Prostate gland (tissue), 2 donors: ENCODE measurements around the gene DDX46. TPM values are rescaled to one million over a fixed set of nuclear protein-coding genes. Genes with fewer than 3 reads are reported as not detected.

ENCODE experiments used
- DNase-seq: peaks from one replicate; pipeline ENCODE4 v3.0.0-alpha.2; 2019; ENCODE audit warnings: low spot score
- H3K27ac ChIP-seq, 2 donors: fragments of 200-600 bp; sonication (generic); 2 replicates each; pipeline ENCODE4 v1.5.1; 2017 to 2019
- H3K27me3 ChIP-seq: fragments of 200-600 bp; sonication (generic); replicated peaks from 2 replicates; pipeline ENCODE4 v1.5.1; 2019; ENCODE audit not compliant: insufficient read depth
- H3K36me3 ChIP-seq, 2 donors: fragments of 200-600 bp; sonication (generic); 1 replicate in 1 of 2; 2 replicates in 1 of 2; pipeline versions ENCODE4 v1.5.1 to v1.8.1; 2017 to 2019
- H3K4me1 ChIP-seq: fragments of 200-600 bp; sonication (generic); replicated peaks from 2 replicates; pipeline ENCODE4 v1.5.1; 2019
- H3K4me3 ChIP-seq, 2 donors: fragments of 200-600 bp; sonication (generic); 2 replicates each; pipeline ENCODE4 v1.5.1; 2017 to 2019
- H3K9me3 ChIP-seq: fragments of 200-600 bp; sonication (generic); 2 replicates; pipeline ENCODE4 v1.5.1; 2017
- CTCF ChIP-seq, 4 experiments: fragments of 200-600 bp in 2 of 4; fragments of 450-650 bp in 2 of 4; sonication (generic) in 2 of 4; IDR thresholded peaks; 1 replicate in 3 of 4; 2 replicates in 1 of 4; pipeline ENCODE4 v1.5.1; 2016 to 2019; ENCODE audit warnings: antibody characterized with exemption in 4 of 4, mild to moderate bottlenecking in 2 of 4, moderate library complexity in 2 of 4
- POLR2A ChIP-seq: fragments of 450-650 bp; IDR thresholded peaks from one replicate; pipeline ENCODE4 v1.6.1; 2016; ENCODE audit warnings: antibody characterized with exemption, mild to moderate bottlenecking
- POLR2AphosphoS5 ChIP-seq: sonication (generic); formaldehyde crosslinking; IDR thresholded peaks from one replicate; pipeline ENCODE4 v1.6.1; 2017; ENCODE audit warnings: antibody characterized with exemption
- WGBS: methylation state at CpG from one replicate; pipeline ENCODE4 v1.1.5; 2018; 5-methylcytosine and 5-hydroxymethylcytosine counted together
- intact Hi-C: fragments of 100-400 bp; cut with DNase I; formaldehyde crosslinking; loops from one replicate; pipeline ENCODE4 v1.14.2; 2022
- total RNA-seq, 2 donors: library from RNA; depleted of rRNA; stranded (reverse); fragments of >200 nt; gene quantifications; one replicate each; pipeline ENCODE4 v1.1.0, GENCODE V29; 2016

DDX46 gene
- total RNA-seq, 2 donors from 2014 or later, result 25.9 to 28.2 TPM

GRCh38 chr5:134813827-134814226 is 55.2 kb downstream of the DDX46 start:
- TF ChIP-seq CTCF (IDR thresholded peaks at IDR 0.05), result no peak
- TF ChIP-seq POLR2AphosphoS5, result no peak
- TF ChIP-seq POLR2A, result no peak
- no peaks in the 10 kb centered on the region for H3K36me3 ChIP-seq
- no peak overlapping the region for H3K27ac ChIP-seq
- no peaks in the 10 kb centered on the region for H3K9me3 ChIP-seq
- intact Hi-C loops, result no loop called here
- H3K27me3 ChIP-seq, result no peaks in the 10 kb centered on the region
- DNase-seq, result no peak
- no peak overlapping the region for H3K4me3 ChIP-seq
- no peaks in the 10 kb centered on the region for H3K4me1 ChIP-seq

- no peak for TF ChIP-seq POLR2AphosphoS5
- TF ChIP-seq CTCF (IDR thresholded peaks at IDR 0.05), result no peak
- TF ChIP-seq POLR2A, result no peak
- DNase-seq, result no peak
- H3K36me3 ChIP-seq, result no peaks in the 10 kb centered on the region
- WGBS, result 85% methylated on average over 4 of the region's 4 CpGs
- no peaks in the 10 kb centered on the region for H3K4me1 ChIP-seq
- H3K27me3 ChIP-seq, result no peaks in the 10 kb centered on the region
- H3K27ac ChIP-seq, result no peak overlapping the region
- intact Hi-C loops, result no loop called here
- H3K4me3 ChIP-seq, result no peak overlapping the region
- H3K9me3 ChIP-seq, result no peaks in the 10 kb centered on the region
Observed at GRCh38 chr5:134817006-134817405, 58.4 kb downstream of the DDX46 start.

GRCh38 chr5:134818776-134819175 is 60.2 kb downstream of the DDX46 start:
- Histone ChIP-seq H3K36me3 (no peaks in the 10 kb centered on the region), H3K27ac (no peak overlapping the region), H3K9me3 (no peaks in the 10 kb centered on the region), H3K4me3 (no peak overlapping the region), H3K27me3 (no peaks in the 10 kb centered on the region), H3K4me1 (no peaks in the 10 kb centered on the region)
- intact Hi-C loops, result no loop called here
- TF ChIP-seq CTCF (IDR thresholded peaks at IDR 0.05), result no peak
- no peak for TF ChIP-seq POLR2A
- TF ChIP-seq POLR2AphosphoS5, result no peak
- DNase-seq, result no peak
- WGBS, result 81% methylated on average over 4 of the region's 4 CpGs

- Histone ChIP-seq H3K27me3 (no peaks in the 10 kb centered on the region), H3K4me3 (no peak overlapping the region), H3K9me3 (no peaks in the 10 kb centered on the region), H3K36me3 (no peaks in the 10 kb centered on the region), H3K27ac (no peak overlapping the region), H3K4me1 (no peaks in the 10 kb centered on the region)
- TF ChIP-seq CTCF (IDR thresholded peaks at IDR 0.05) (no peak), POLR2A (no peak), POLR2AphosphoS5 (no peak)
- intact Hi-C loops, result no loop called here
- DNase-seq, result no peak
- 90% methylated on average over 4 of the region's 4 CpGs for WGBS
Observed at GRCh38 chr5:134819407-134819963, 60.9 kb downstream of the DDX46 start.

GRCh38 chr5:134821841-134822240 is 63.3 kb downstream of the DDX46 start:
- H3K4me3 ChIP-seq, result no peak overlapping the region
- H3K27ac ChIP-seq, result no peak overlapping the region
- DNase-seq, result no peak
- no peaks in the 10 kb centered on the region for H3K4me1 ChIP-seq
- TF ChIP-seq CTCF (IDR thresholded peaks at IDR 0.05) (no peak), POLR2A (no peak), POLR2AphosphoS5 (no peak)
- 94% methylated on average over 7 of the region's 7 CpGs for WGBS
- intact Hi-C loops, result no loop called here
- H3K9me3 ChIP-seq, result no peaks in the 10 kb centered on the region
- no peaks in the 10 kb centered on the region for H3K36me3 ChIP-seq
- no peaks in the 10 kb centered on the region for H3K27me3 ChIP-seq
